Hematopoietic multipotent progenitor cell (in vitro differentiated cells): ENCODE results near the gene TCIRG1. TPM values are rescaled to one million over a fixed set of nuclear protein-coding genes. Genes with fewer than 3 reads are reported as not detected.
"Not testable (repeated sequence)": the region's sequence is repeated elsewhere in the genome, so short reads cannot be mapped to it uniquely, and the experiment has no call there.

Source experiments
- DNase-seq, 3 donors: peaks; one replicate each; pipeline ENCODE4 v3.0.0-alpha.2; 2011 to 2015; ENCODE audit warnings: low read depth in 2 of 3, low spot score in 2 of 3
- total RNA-seq: library from RNA; depleted of rRNA; stranded (reverse); fragments of >200 nt; gene quantifications from one replicate; pipeline ENCODE4 v1.2.3, GENCODE V29; 2012

TCIRG1 gene, protein sequence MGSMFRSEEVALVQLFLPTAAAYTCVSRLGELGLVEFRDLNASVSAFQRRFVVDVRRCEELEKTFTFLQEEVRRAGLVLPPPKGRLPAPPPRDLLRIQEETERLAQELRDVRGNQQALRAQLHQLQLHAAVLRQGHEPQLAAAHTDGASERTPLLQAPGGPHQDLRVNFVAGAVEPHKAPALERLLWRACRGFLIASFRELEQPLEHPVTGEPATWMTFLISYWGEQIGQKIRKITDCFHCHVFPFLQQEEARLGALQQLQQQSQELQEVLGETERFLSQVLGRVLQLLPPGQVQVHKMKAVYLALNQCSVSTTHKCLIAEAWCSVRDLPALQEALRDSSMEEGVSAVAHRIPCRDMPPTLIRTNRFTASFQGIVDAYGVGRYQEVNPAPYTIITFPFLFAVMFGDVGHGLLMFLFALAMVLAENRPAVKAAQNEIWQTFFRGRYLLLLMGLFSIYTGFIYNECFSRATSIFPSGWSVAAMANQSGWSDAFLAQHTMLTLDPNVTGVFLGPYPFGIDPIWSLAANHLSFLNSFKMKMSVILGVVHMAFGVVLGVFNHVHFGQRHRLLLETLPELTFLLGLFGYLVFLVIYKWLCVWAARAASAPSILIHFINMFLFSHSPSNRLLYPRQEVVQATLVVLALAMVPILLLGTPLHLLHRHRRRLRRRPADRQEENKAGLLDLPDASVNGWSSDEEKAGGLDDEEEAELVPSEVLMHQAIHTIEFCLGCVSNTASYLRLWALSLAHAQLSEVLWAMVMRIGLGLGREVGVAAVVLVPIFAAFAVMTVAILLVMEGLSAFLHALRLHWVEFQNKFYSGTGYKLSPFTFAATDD
- total RNA-seq, result 99.9 TPM

DNA sequence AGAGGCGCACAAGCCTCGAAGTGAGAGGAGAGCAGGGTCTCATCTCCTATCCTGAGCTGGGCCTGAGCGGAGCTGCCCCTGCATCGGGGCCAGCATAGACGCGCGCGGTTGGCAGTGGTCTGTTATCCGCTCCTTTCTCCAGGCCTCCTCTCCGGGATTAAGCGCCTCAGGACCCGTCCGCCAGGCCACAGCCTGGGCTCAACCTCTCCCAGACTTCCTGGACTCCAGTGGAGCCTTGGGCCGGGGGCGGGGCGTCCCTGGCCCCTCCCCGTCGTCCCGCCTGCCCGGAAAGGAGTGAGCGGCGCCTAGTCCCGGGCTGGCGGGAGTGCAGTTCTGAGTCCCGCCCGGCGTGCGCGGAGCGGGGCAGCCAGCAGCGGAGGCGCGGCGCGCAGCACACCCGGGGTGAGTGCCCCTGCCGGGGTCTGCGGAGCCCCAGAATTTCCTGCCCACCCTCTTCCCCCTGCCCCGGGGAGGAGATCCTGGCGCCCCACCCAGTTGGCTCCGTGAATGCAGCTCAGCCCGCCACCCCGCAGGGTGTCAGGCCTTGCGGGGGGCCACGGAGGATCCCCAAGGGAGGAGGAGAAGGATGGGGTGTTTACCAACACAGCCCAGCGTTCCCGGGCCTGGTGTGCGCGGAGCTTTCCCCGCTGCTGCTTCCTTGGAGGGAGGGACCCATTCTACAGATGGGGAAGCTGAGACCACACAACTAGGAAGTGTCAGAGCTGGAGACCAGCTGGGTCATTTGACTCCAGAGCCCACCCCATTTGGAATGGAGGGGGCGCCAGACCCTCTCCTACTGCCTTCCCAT, at the start of gene TCIRG1:
TSS of gene TCIRG1 (plus strand) at position 308 of the 808 bp plus-strand sequence. CDS start 2,247 bp downstream, outside the sequence.
- DNase-seq, result peak in 2 of 3 donors; percentile 14 to 24

DNA sequence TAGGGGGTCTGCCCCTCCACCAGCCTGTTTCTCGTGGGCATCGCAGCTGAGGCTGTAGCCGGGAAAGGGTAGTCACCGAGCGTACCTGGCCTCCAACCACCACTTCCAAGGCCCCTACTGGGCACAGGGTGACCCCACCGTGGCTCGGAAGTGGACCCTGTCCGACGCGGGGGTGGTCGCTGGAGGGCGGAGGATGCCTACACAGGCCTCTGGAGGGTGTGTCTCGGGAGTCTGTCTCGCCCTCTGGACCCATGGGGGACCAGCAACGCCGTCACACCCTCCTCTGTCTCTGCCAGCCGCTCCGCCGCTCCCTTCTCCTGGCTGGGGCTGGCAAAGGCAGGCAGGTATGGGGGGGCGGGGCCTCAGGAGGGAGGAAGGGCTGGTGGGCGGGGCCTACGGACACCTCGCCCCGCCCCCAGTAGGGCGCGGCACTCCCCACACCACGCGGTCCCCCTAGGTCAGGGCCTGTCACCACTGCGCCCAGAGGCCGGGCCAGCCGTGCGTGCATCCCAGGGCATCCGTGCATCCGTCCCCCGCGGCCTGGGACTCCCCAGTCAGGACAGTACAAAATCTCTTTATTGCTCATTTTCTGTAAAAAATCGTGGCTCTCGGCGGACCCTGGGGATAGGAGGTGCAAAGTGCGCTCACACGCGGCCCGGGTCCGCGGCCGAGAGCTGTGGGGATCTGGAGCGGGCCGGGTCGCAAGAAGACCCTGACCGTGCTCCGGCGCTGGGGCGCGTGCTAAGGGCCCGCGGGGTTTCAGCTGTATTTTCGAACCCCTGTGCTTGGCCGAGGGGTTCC, 48.1 kb upstream of the TCIRG1 start:
- not testable (repeated sequence) for DNase-seq

DNA sequence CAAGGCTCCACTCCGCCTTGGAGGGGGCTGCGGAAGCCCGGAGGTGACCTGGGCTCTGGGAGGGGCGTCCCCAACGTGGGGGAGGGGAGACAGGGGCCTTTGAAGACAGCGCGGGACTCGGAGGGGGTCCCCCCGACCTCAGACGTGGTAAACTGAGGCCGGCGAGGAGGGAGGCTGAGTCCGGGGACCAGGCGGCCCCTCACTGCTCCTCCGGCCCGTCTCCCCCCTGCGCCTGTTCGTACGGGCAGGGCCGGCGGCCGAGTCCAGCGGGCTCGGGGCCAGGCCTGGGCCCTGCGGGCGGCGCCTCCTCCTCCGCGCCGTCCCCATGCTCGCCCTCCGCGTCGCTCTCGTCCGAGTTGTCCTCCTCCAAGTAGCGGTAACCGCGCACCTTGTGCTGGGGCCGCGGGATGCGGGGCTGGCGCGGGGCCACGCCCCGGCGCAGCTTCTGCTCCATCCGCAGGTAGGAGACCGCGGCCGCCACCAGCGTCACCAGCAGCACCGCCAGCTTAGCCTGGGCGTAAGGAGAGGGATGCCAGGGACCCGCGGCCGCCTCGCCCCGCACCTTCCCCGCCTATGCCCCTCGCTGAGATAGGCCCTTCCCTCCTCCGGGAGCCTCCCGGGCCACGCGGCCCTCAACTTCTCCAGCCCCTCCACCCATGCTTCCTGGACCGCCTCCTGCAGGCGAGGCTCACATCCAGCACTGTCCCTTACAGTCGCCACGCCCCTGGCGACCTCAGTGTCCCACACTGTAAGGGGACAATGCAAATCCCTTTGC, 47.3 kb upstream of the TCIRG1 start:
- not testable (repeated sequence) for DNase-seq

DNA sequence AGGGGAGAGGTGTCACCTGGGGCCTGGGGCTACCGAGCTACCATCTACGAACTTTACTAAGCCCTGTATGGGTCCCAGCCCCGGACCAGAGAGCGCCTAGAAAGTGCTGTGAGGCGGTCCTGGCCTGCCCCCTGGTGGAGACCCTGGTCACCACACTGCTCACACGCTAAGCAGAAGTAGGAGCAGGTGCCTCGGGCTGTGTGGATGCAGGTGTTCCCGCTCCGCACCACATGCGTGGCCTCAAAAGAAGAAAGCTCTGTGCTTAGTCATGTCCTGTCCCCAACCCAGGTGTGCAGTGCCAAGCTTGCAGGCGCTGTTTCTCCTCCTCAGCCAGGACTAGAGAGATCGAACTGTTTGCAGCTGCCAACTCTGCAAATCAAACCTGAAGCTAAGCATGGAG, 45.0 kb upstream of the TCIRG1 start:
- DNase-seq, result peak in 2 of 3 donors; percentile 62 to 88

- DNase-seq, result not testable (repeated sequence)
Measured at GRCh38 chr11:67994387-67994786, 44.4 kb upstream of the TCIRG1 start.

GRCh38 chr11:67995129-67995528, 43.7 kb upstream of the TCIRG1 start:
- DNase-seq, result not testable (repeated sequence)

GRCh38 chr11:67995579-67995978, 43.2 kb upstream of the TCIRG1 start:
- not testable (repeated sequence) for DNase-seq

DNA sequence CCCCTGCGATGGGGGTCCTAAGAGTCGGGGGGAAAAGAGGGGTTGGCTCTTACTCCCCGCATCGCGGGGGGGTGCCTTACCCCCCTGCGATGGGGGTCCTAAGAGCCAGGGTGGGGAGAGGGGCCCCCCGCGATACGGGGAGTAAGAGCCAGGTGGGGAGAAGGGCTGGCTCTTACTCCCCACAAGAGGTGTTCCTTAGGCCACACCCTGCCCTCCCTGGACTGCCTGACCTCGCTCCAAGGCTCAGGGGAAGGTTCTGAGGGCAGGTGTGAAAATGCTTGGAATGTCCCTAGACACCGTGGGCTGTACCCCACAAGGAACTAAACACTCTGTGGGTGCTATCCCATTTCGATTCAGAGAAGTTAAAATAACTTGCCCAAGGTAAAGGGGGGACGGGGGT, 42.8 kb upstream of the TCIRG1 start:
- no peak for DNase-seq

DNA sequence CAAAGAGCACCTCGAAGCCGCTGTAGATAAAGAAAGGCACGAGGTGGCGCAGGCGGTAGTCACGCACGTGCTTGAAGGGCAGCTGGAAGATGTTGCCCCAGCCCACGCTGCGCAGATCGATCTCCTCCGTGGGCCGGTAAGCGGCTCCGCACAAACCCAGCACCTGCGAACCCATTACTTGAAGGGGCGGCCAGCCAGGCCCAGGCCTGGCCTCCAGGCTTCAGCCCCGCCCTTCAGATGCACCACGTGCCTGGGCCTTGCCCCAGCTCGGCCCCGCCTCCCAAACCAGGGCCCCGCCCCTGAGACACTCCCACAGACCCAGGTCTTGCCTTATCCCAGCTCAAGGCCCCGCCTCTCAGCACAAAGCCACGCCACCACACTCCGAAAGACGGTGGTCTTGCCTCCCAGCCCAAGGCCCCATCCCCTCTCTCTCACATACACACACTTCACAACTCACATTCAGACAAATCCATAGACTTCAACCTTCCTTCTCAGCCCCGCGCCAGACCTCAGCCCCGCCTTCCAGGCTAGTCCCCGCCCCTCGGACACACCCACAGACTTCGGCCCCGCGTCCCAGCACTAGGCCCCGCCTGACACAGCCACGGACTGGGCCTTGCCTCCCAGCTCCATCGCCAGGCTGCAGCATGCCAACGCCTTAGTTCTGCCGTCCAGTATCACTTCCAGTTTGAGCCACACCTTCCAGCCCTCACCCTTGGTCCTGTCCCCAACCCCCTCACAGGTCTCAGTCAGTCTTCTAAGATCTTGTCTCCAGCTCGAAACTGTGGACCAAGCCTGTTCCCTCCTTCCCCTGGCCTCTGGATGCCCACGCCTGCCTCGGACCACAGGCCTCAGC, 42.0 kb upstream of the TCIRG1 start:
- DNase-seq, result peak in 1 of 3 donors; percentile 18

GRCh38 chr11:67997475-67997921, 41.3 kb upstream of the TCIRG1 start:
- no peak for DNase-seq

GRCh38 chr11:67998150-67999045, 40.4 kb upstream of the TCIRG1 start:
- peak in 1 of 3 donors; percentile 62 for DNase-seq

DNA sequence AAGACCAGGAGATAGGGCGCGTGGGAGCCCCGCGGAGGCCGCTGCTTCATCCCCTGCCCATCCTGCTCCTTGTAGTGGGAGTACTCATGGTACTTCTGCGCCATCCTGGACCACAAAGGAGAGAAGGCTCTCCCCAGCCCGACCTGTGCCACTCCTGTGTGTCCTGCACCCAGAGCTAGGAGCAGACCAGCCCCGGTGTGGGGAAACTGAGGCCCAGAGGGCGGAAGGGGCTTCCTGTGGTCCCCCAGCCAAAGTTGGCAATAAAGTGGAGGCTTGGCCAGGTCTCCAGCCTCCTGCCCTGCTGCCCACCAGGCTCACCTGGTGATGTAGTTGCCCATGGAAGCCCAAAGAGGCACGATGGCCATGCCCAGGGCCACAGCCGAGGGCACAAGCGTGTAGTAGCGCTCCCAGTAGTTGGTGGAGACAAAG, 39.6 kb upstream of the TCIRG1 start:
- no peak for DNase-seq

GRCh38 chr11:67999704-68000103, 39.1 kb upstream of the TCIRG1 start:
- no peak for DNase-seq

GRCh38 chr11:68002575-68002937, 36.3 kb upstream of the TCIRG1 start:
- DNase-seq, result no peak

- DNase-seq, result peak in 1 of 3 donors; percentile 33
Measured at GRCh38 chr11:68002938-68003845, 35.6 kb upstream of the TCIRG1 start.
